Epithelial cell of proximal tubule (primary cell): Measurements from ENCODE around the gene GSKIP. TPM values are rescaled to one million over a fixed set of nuclear protein-coding genes. Genes with fewer than 3 reads are reported as not detected.

Source experiments
- DNase-seq: peaks from one replicate; pipeline ENCODE4 v3.0.0-alpha.2; 2011; ENCODE audit warnings: low read depth
- H3K4me3 ChIP-seq: 2 replicates; pipeline ENCODE4 v1.5.1; 2011; ENCODE audit warnings: low read depth, mild to moderate bottlenecking, low read length
- total RNA-seq: library from RNA; depleted of rRNA; stranded (reverse); fragments of >200 nt; gene quantifications from 2 replicates; pipeline ENCODE4 v1.2.3, GENCODE V29; 2015
- TF ChIP-seq, protein P1 (sequence below): conservative IDR thresholded peaks from 2 replicates; pipeline ENCODE4 v1.5.1; 2012; ENCODE audit warnings: low read depth, mild to moderate bottlenecking, low read length

Gene GSKIP
- total RNA-seq, 1 donor from 2014 or later = 42.6 TPM

GRCh38 chr14:96390965-96391292 is 27.6 kb downstream of the GSKIP start:
- peak overlapping the region; percentile 80 for H3K4me3 ChIP-seq
- TF ChIP-seq, protein P1, sequence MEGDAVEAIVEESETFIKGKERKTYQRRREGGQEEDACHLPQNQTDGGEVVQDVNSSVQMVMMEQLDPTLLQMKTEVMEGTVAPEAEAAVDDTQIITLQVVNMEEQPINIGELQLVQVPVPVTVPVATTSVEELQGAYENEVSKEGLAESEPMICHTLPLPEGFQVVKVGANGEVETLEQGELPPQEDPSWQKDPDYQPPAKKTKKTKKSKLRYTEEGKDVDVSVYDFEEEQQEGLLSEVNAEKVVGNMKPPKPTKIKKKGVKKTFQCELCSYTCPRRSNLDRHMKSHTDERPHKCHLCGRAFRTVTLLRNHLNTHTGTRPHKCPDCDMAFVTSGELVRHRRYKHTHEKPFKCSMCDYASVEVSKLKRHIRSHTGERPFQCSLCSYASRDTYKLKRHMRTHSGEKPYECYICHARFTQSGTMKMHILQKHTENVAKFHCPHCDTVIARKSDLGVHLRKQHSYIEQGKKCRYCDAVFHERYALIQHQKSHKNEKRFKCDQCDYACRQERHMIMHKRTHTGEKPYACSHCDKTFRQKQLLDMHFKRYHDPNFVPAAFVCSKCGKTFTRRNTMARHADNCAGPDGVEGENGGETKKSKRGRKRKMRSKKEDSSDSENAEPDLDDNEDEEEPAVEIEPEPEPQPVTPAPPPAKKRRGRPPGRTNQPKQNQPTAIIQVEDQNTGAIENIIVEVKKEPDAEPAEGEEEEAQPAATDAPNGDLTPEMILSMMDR = no peak
- DNase-seq = no peak

- DNase-seq = no peak
- TF ChIP-seq, protein P1 = no peak
- H3K4me3 ChIP-seq = peak overlapping the region; percentile 80
These were observed 28.2 kb downstream of the GSKIP start for GRCh38 chr14:96391293-96392118.

DNA sequence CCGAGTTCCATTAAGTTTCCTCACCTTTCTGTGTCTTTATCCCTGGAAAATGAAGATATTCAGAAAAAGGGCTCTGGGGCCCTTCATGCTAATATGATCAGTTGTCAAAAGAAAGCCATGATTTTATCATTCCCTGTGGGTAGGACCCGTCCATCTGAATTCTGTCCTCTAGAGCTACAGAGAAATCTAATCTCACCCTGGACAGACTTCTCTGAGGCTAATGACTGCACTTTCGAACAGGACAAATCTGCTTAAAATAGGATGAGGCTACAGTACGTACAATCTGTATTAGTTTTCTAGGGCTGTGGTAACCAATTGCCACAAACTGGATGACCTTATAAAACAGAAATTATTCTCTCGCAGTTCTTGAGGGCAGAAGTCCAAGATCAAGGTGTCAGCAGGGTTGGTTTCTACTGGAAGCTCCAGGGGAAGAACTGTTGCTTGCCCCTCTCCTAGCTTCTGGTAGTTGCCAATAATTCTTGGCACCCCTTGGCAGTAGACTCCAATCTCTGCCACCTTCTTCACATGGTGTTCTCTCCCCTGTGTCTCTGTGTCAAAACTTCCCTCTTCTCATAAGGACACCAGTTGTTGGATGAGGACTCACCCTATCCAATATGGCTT is 29.9 kb downstream of the GSKIP start:
- TF ChIP-seq, protein P1 = no peak
- DNase-seq = no peak
- H3K4me3 ChIP-seq = peak overlapping the region; percentile 75

DNA sequence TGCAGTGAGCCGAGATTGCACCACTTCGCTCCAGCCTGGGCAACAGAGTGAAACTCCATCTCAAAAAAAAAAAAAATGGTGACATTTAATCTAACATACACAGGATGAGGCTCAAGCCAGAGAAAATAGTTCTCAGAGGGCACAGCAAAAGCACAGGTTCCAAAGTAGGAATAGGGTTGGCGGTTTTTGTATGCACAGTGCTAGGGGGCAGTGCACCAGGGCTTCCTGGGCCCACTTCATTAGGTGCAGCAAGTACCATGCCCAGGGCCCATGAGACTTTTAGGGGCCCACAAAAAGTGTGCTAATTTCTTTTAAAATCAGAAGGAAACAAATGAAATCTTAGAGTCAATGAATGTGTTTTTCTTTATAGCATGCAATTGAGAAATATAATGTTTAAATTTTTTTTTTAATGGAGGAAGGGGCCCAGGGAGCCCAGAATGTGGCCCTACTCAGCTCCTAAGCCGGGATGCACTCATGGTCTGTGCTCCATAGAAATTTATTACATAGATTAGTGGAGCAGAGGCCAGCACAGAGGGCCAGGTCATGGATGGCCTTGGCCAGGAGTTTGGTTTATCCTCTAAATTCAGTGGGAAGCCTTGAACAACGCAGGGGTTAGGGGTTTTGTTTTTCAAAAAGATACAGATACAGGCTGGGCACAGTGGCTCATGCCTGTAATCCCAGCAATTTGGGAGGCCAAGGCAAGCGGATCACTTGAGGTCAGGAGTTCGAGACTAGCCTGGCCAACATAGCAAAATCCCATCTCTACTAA is 30.9 kb downstream of the GSKIP start:
- no peak for DNase-seq
- TF ChIP-seq, protein P1 = no peak
- no peak overlapping the region for H3K4me3 ChIP-seq

DNA sequence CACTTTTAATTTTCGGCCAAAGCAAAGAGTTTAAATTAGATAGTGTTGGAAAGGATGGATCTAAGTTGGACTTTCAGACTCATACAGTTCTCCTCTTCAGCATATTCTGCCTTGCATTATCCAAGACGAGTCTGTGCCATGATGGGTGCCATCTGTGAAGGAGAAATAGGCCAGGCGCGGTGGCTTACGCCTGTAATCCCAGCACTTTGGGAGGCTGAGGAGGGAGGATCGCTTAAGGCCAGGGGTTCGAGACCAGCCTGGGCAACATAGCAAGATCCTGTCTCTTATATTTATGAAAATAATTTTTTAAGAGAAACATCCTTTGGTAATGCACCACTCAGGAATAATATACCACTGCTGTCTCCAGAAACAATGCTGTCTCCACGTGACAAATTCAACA is 35.1 kb downstream of the GSKIP start:
- no peak overlapping the region for H3K4me3 ChIP-seq
- DNase-seq = no peak
- TF ChIP-seq, protein P1 = no peak

DNA sequence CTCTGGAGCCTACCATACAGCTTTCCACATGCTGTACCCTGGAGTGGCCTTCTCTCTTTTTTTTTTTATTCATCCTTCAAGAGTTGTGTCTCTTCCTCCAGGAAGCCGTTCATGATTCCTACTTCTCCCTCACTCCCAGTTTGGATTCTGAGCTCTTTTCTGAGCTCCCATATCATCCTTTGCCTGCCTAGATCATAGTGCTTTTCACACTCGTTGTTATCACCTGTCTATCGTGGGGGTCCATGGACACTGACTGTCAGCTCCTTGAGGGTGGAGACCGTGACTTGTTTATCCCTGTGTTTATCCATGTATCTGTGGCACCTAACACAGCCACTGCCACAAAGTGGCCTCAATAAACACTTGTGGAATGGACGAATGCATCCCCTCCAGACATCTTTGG is 35.6 kb downstream of the GSKIP start:
- H3K4me3 ChIP-seq = no peak overlapping the region
- no peak for DNase-seq
- TF ChIP-seq, protein P1 = no peak
